Pons (tissue), 1 donor: ENCODE data around the gene CPLX4.

Experiments
- DNase-seq: peaks from one replicate; pipeline ENCODE4 v3.0.0-alpha.2; 2016; ENCODE audit warnings: low spot score

CPLX4 gene

DNA sequence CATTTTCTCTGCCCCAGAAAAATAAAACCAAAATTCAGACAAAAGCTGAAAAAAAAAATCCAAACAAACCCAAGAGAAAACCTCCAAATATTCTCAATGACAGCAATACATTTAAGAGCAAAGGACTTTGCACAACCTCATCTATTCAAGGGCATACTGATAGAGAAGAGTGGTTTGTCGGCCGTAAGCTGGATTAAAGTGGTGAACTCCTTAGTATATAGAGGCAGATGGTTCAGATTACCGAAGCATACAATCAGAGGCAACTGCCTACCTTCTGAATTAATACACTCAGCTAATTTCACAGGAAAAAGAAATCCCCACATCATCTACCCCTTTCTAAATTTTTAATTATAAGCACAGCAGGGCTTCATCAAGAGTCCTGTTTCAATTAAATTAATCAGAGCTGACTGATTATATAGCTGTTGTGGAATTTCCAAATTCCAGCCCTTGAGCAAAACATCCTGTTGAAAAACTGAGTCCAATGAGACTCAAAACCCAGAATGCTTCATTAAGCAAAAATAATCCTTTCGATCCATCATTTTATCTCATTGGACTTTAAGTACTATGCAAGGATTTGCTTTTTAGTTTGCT lies at the start of gene CPLX4:
TSS of gene CPLX4 (minus strand) at position 190 of the 591 bp plus-strand sequence. CDS start at position 3, 187 bp downstream.
- no peak for DNase-seq

- DNase-seq, result no peak
These were observed 41.9 kb upstream of the CPLX4 start for GRCh38 chr18:59360381-59360780.

DNA sequence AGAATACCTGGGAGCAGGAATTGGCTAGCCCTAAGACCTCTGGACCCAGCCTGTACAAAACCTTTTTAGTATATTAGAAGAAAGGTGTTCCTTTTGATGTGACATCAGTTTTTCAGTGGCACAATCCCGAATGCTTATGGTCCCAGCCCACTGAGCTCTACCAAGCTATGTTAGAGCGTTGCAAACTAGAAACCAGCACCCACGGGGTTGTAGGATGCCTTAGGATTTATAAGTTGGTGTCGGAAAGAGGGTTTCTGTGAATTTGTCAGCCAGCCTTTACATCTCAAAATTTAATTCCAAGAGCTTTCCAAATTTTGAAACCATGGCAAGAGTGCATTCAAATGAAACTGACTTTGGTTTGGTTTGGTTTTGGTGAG lies 41.1 kb upstream of the CPLX4 start:
- DNase-seq, result no peak

GRCh38 chr18:59358712-59359575 lies 40.5 kb upstream of the CPLX4 start, which contains the start of gene LMAN1:
TSS of gene LMAN1 (minus strand) at chr18:59359265. CDS start at chr18:59359244, 21 bp downstream.
- DNase-seq, result peak; percentile 95

- DNase-seq, result no peak
These were observed 39.9 kb upstream of the CPLX4 start for GRCh38 chr18:59358414-59358711.

- DNase-seq, result peak; percentile 35
These were observed 39.5 kb upstream of the CPLX4 start for GRCh38 chr18:59357928-59358327.

DNA sequence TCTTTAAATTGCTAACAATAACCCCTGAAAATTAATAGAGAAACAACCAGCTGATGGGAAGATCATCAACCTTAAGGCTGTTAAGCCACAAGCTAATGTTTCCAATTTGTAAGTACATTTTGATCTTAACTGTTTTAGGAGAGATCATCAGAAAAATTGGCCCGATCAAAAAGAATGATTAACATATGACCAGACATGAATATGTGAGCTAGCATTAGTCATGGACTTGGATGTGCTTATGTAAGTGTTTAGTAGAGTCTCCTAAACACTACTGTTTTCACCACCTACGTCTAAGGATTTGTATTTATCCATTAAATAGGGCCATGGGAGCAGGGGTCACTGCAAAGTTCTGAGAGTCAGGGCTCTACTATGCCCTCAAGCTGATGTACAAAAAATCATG lies 36.3 kb upstream of the CPLX4 start:
- DNase-seq, result no peak

GRCh38 chr18:59353079-59353680 lies 34.7 kb upstream of the CPLX4 start:
- DNase-seq, result no peak

GRCh38 chr18:59352250-59352855 lies 33.9 kb upstream of the CPLX4 start:
- no peak for DNase-seq

DNA sequence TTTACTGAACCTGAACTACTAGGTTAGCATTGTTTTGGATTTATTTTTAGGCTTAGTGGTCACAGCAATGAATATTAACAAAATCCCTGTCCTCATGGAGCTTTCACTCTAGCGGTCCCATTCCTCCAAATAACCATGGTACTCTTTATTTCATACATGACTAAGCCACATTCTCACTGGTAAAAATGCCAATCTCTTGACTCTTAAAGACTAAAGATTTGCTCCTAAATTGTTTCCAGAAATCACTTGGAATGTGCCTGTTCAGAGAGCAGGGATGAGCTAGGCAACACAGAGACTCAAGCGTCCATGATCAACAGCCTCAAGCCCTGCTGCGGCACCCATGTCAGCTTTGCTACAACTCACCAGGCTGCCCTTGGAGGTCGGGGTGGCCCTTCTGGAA lies 27.1 kb upstream of the CPLX4 start:
- DNase-seq, result no peak

DNA sequence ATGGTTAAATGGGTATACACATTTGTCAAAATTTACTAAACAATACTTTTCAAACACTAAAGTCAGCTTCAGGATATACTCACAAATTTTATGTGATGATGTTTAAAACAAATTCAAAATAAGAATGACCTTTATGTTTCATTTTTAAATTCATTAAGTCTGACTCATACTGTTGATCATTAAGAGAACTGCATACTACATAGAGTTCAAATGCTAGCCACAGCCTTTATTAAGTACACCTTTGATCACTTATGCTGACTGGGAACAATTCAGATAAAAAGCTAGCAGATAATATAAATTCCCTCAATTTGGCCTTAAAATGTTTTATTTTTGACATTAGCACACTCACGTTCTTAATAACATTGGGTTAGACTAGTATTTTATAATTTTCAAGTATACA lies 26.5 kb upstream of the CPLX4 start:
- no peak for DNase-seq

DNA sequence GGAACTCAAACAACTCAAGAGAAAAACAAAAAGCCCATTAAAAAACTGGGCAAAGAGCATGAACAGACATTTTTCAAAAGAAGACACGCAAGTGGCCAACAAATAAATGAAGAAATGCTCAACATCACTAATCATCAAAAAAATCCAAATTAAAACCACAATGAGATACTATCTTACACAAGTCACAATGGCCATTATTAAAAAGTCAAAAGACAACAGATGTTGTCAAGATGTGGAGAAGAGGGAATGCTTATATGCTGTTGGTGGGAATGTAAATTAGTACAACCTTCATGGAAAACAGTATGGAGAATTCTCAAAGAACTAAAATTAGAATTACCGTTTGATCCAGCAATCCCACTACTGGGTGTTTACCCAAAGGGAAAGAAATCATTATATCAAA lies 25.5 kb upstream of the CPLX4 start:
- DNase-seq, result no peak

- no peak for DNase-seq
These were observed 22.4 kb upstream of the CPLX4 start for GRCh38 chr18:59340817-59341216.

GRCh38 chr18:59340312-59340711 lies 21.9 kb upstream of the CPLX4 start:
- DNase-seq, result no peak

DNA sequence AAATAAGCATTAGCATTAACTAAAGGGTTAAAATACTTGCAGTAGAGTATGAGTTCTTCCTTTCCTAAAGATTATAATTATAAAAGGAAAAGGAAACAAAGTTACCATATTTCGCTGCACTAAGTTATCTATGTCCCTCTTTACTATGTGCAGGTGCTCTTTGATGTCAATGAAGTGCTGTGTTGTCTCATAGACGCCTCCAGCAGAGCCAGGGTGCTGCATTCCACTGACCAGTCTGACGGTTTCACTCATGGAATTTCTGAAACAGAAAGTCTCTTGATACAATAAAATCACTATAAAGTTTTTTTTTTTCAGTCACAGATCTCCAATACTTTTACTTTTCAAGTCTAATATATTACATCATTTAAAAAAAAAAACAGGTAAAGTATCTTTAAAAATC lies 14.5 kb upstream of the CPLX4 start:
- no peak for DNase-seq

GRCh38 chr18:59328683-59329082 lies 10.2 kb upstream of the CPLX4 start:
- DNase-seq, result no peak

GRCh38 chr18:59325965-59326364 lies 7.5 kb upstream of the CPLX4 start:
- DNase-seq, result no peak

DNA sequence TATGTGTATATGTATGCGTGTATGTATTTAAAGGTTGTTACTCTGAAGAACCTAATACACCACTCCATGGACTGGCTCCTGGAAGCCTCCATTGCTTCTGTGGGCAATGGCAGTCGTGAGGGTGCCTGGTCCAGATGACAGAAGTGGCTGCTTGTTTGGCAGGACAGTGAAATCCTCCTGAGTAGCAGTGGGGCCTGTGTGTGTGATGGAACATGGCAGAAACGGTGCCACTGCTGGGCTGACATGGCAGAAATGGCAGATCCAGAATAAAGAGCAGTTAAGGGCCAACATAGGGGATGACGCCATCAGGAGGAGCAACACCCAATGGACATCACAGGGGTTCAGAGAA lies 6.1 kb upstream of the CPLX4 start:
- DNase-seq, result no peak

DNA sequence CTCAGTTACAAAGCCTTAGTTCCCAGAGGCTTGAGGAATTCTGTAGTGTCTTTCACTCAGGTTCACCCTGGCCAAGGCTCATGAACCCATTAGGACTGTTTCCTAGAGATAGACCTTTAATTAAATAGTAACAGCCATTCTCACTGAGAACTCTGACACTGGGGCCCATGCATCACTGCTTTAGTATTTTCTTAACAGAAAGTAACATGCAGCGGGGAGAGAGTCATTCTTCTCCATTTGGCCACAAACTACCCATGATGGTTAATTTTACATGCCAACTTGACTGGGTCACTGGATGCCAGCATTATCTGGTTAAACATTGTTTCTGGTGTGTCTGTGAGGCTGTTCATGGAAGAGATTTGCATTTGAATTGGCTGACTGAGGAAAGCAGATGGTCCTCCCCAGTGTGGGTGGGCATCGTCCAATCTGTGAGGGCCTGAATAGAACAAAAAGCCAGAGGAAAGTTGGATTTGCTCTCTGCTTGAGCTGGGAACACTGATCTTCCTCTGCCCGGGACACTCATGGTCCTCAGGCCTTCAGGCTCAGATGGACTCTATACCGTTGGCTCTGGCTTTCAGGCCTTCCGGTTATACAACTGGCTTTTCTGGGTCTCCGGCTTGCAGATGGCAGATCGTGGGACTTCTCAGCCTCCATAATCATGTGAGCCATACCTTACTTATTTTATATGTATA lies 5.6 kb upstream of the CPLX4 start:
- no peak for DNase-seq

- DNase-seq, result no peak
These were observed 6.8 kb downstream of the CPLX4 start for GRCh38 chr18:59311631-59312030.

GRCh38 chr18:59308938-59309260 lies 9.6 kb downstream of the CPLX4 start:
- DNase-seq, result no peak

- peak; percentile 19 for DNase-seq
These were observed 10.1 kb downstream of the CPLX4 start for GRCh38 chr18:59308248-59308937.
